Endothelial cell of umbilical vein (primary cell): ENCODE data around the gene ALDH1A2. TPM values are rescaled to one million over a fixed set of nuclear protein-coding genes. Genes with fewer than 3 reads are reported as not detected.

Experiments
- BruUV-seq: library from RNA; stranded (reverse); fragments of 400-500 nt; replicated peaks from 2 replicates; lab custom pipeline; 2021; lab: Mats Ljungman, UMichigan
- CTCF ChIA-PET: fragments of 300-600, 350-600 bp; sonication (Branson Sonifier 250); formaldehyde crosslinking; loops from one replicate; lab custom pipeline; 2021; ENCODE audit warnings: antibody characterized with exemption, inconsistent platforms; lab: Charles Lee
- POLR2A ChIA-PET: fragments of 300-600, 350-600 bp; sonication (Branson Sonifier 250); formaldehyde crosslinking; loops from one replicate; lab custom pipeline; 2021; ENCODE audit warnings: antibody characterized with exemption, inconsistent platforms; lab: Charles Lee
- DNase-seq: peaks from one replicate; pipeline ENCODE4 v3.0.0-alpha.2; 2011; ENCODE audit warnings: low read depth, low spot score
- FAIRE-seq: peaks from 2 replicates; lab custom pipeline; 2011; peaks lifted over from hg19 to GRCh38; lab: Jason Lieb, UNC
- H2AFZ ChIP-seq: 2 replicates; pipeline ENCODE4 v1.6.0; 2012; ENCODE audit warnings: low read depth, low read length, control low read depth, inconsistent platforms
- H3K27ac ChIP-seq: 2 replicates; pipeline ENCODE4 v1.5.1; 2011; ENCODE audit warnings: low read depth, mild to moderate bottlenecking, control low read depth, low read length, moderate library complexity; ENCODE audit not compliant: insufficient read depth
- H3K27me3 ChIP-seq, 2 experiments: 2 replicates each; pipeline versions ENCODE4 v1.6.0 to v1.6.1; 2011; ENCODE audit warnings: low read length in 2 of 2, mixed read lengths in 1 of 2; ENCODE audit not compliant: control insufficient read depth in 2 of 2, insufficient read depth in 2 of 2
- H3K36me3 ChIP-seq, 2 experiments: 2 replicates in 1 of 2; 3 replicates in 1 of 2; pipeline ENCODE4 v1.5.1; 2011; ENCODE audit warnings: low read length in 2 of 2, mild to moderate bottlenecking in 1 of 2, moderate library complexity in 1 of 2; ENCODE audit not compliant: control insufficient read depth in 2 of 2, insufficient read depth in 2 of 2; ENCODE audit errors: extremely low read depth in 1 of 2
- H3K4me1 ChIP-seq: 3 replicates; pipeline ENCODE4 v1.5.1; 2011; ENCODE audit warnings: mild to moderate bottlenecking, low read length; ENCODE audit not compliant: control insufficient read depth, insufficient read depth; ENCODE audit errors: extremely low read depth
- H3K4me2 ChIP-seq: 2 replicates; pipeline ENCODE4 v1.6.1; 2011; ENCODE audit warnings: low read length, control low read depth, mixed read lengths; ENCODE audit not compliant: insufficient read depth
- H3K4me3 ChIP-seq, 3 experiments: fragments of 200-600 bp in 1 of 3; sonication (generic), shearing (Covaris generic) in 1 of 3; replicated peaks in 1 of 3; 2 replicates each; pipeline ENCODE4 v1.5.1; 2011 to 2016; ENCODE audit warnings: control low read depth in 3 of 3, low read length in 3 of 3, mild to moderate bottlenecking in 2 of 3, inconsistent platforms in 1 of 3, low read depth in 1 of 3, moderate library complexity in 1 of 3; ENCODE audit not compliant: insufficient read depth in 1 of 3
- H3K79me2 ChIP-seq: 2 replicates; pipeline ENCODE4 v1.6.0; 2012; ENCODE audit warnings: low read length, inconsistent platforms; ENCODE audit not compliant: control insufficient read depth, insufficient read depth
- H3K9ac ChIP-seq: replicated peaks from 2 replicates; pipeline ENCODE3; 2011; ENCODE audit warnings: low read length, control low read depth; ENCODE audit not compliant: insufficient read depth; ENCODE audit errors: extremely low read depth
- H3K9me1 ChIP-seq: replicated peaks from 3 replicates; pipeline ENCODE4 v1.6.0; 2011; ENCODE audit warnings: mild to moderate bottlenecking, low read length; ENCODE audit not compliant: control insufficient read depth, insufficient read depth; ENCODE audit errors: extremely low read depth
- H3K9me3 ChIP-seq: replicated peaks from 2 replicates; pipeline ENCODE4 v1.5.1; 2012; ENCODE audit warnings: low read length, inconsistent platforms; ENCODE audit not compliant: control insufficient read depth, insufficient read depth
- H4K20me1 ChIP-seq: replicated peaks from 2 replicates; pipeline ENCODE3; 2011; ENCODE audit warnings: mild to moderate bottlenecking, low read length; ENCODE audit not compliant: control insufficient read depth, insufficient read depth; ENCODE audit errors: extremely low read depth
- CTCF ChIP-seq, 2 donors: IDR thresholded peaks; 1 replicate in 1 of 2; 2 replicates in 1 of 2; pipeline ENCODE4 v1.5.1; 2011; ENCODE audit warnings: low read length in 2 of 2, mild to moderate bottlenecking in 2 of 2, moderate library complexity in 2 of 2, control low read depth in 1 of 2, inconsistent platforms in 1 of 2, low read depth in 1 of 2; ENCODE audit not compliant: insufficient read depth in 1 of 2; ENCODE audit errors: extremely low read depth in 1 of 2
- FOS ChIP-seq: IDR thresholded peaks from 2 replicates; pipeline ENCODE4 v1.6.1; 2011; ENCODE audit warnings: mild to moderate bottlenecking, low read length, moderate library complexity, borderline replicate concordance; ENCODE audit not compliant: insufficient read depth
- GATA2 ChIP-seq: IDR thresholded peaks from 2 replicates; pipeline ENCODE4 v1.7.0; 2011; ENCODE audit warnings: low read depth, mild to moderate bottlenecking, moderate library complexity, mixed read lengths, low read length; ENCODE audit not compliant: insufficient read length, insufficient read depth
- JUN ChIP-seq: IDR thresholded peaks from 2 replicates; pipeline ENCODE4 v1.6.1; 2011; ENCODE audit warnings: borderline replicate concordance, low read depth; ENCODE audit not compliant: insufficient read length, insufficient read depth
- MYC ChIP-seq: IDR thresholded peaks from one replicate; pipeline ENCODE4 v1.6.1; 2011; ENCODE audit warnings: mild to moderate bottlenecking, low read depth, low read length
- POLR2A ChIP-seq: IDR thresholded peaks from 2 replicates; pipeline ENCODE4 v1.6.1; 2012; ENCODE audit warnings: low read depth, mild to moderate bottlenecking, control low read depth, low read length
- POLR2AphosphoS5 ChIP-seq: IDR thresholded peaks from 2 replicates; pipeline ENCODE4 v1.6.1; 2012; ENCODE audit warnings: low read depth, mild to moderate bottlenecking, control low read depth, low read length, moderate library complexity; ENCODE audit not compliant: insufficient read depth
- dilution Hi-C: fragments of 300-500 bp; cut with MboI; formaldehyde crosslinking; loops from one replicate; pipeline ENCODE4 v1.15.0; 2019; ENCODE audit warnings: low sequenced_read_pairs; ENCODE audit not compliant: extremely low pct_ligation_motif_present
- intact Hi-C: fragments of 100-400 bp; cut with micrococcal nuclease; formaldehyde crosslinking; loops from one replicate; pipeline ENCODE4 v1.10.0; 2022
- polyA plus RNA-seq, 4 experiments: library from polyadenylated mRNA; depleted of rRNA in 3 of 4; stranded (reverse) in 3 of 4; unstranded in 1 of 4; fragments of >200 nt; gene quantifications; 2 replicates each; pipeline versions ENCODE4 v1.2.1 to v1.2.3, GENCODE V29; 2011 to 2012; ENCODE audit warnings: missing spikeins in 1 of 4
- total RNA-seq: library from RNA; stranded (reverse); gene quantifications from 2 replicates; pipeline ENCODE4 v1.2.3, GENCODE V29; 2021

Gene ALDH1A2
- total and polyA plus RNA-seq, 2 donors (not counting 3 experiments of a cell fraction or from before 2014, with no cell fraction given): 16.3 to 34.9 TPM

- Histone ChIP-seq H3K9ac (no peak overlapping the region), H2AFZ (no peak overlapping the region), H3K79me2 (no peaks in the 10 kb centered on the region), H3K36me3 (no peaks in the 10 kb centered on the region), H3K27me3 (no peaks in the 10 kb centered on the region), H3K9me3 (no peaks in the 10 kb centered on the region), H4K20me1 (peaks cover 2% of the 10 kb centered on the region), H3K27ac (no peak overlapping the region), H3K4me3 (no peak overlapping the region), H3K4me1 (peaks cover 45% of the 10 kb centered on the region), H3K4me2 (peak overlapping the region; percentile 66), H3K9me1 (no peaks in the 10 kb centered on the region)
- BruUV-seq: no TSS peak
- no peak for TF ChIP-seq POLR2A
- TF ChIP-seq MYC: no peak
- TF ChIP-seq JUN: no peak
- no peak for TF ChIP-seq FOS
- peak; percentile 61 for TF ChIP-seq GATA2
- TF ChIP-seq POLR2AphosphoS5: no peak
- TF ChIP-seq CTCF (IDR thresholded peaks at IDR 0.05; ENCODE audit: extremely low read depth in 1 of 2, insufficient read depth in 1 of 2, low read depth in 1 of 2, low read length in 2 of 2): no peak
- POLR2A ChIA-PET: no interaction called here
- intact Hi-C loops (no loop called here), dilution Hi-C loops (no loop called here)
- CTCF ChIA-PET: interaction anchor here (1.2 to 2.1 kb wide), 5 partner anchors 33 to 305 kb away, joined by 3 to 5 read pairs (median 4); no protein-coding TSS in a partner anchor
- peak; percentile 57 for DNase-seq
- FAIRE-seq: no peak
Measured at GRCh38 chr15:58037723-58038301, 27.7 kb downstream of the ALDH1A2 start.
